Coronary artery (tissue), 2 donors: ENCODE data around the gene BSN.

Experiments used
- DNase-seq: peaks from one replicate; pipeline ENCODE4 v3.0.0-alpha.2; 2017; ENCODE audit warnings: low spot score
- H3K27ac ChIP-seq, 2 donors: fragments of 200-600 bp; sonication (generic); one replicate each; pipeline ENCODE4 v1.5.1; 2016 to 2019
- H3K4me3 ChIP-seq: fragments of 200-600 bp; sonication (generic); 2 replicates; pipeline ENCODE4 v1.5.1; 2016; ENCODE audit warnings: mild to moderate bottlenecking, moderate library complexity
- TF ChIP-seq, protein P1 (sequence below): fragments of 200-600 bp; sonication (generic); IDR thresholded peaks from one replicate; pipeline ENCODE4 v1.5.1; 2019; ENCODE audit warnings: antibody characterized with exemption

Gene BSN

DNA sequence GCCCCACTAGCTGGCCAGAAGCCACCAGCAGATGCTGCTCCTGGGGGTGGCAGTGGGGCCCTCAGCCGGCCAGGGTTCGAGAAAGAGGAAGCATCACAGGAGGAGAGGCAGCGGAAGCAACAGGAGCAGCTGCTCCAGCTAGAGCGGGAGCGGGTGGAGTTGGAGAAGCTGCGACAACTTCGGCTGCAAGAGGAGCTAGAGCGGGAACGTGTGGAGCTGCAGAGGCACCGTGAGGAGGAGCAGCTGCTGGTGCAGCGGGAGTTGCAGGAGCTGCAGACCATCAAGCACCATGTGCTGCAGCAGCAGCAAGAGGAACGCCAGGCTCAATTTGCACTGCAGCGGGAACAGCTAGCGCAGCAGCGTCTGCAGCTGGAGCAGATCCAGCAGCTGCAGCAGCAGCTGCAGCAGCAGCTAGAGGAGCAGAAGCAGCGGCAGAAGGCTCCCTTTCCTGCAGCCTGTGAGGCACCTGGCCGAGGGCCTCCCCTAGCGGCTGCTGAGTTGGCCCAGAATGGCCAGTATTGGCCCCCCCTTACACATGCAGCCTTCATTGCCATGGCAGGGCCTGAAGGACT, 102.3 kb downstream of the BSN start:
- no peak for DNase-seq
- no peak overlapping the region for H3K27ac ChIP-seq
- H3K4me3 ChIP-seq, result no peak overlapping the region
- TF ChIP-seq, protein P1, sequence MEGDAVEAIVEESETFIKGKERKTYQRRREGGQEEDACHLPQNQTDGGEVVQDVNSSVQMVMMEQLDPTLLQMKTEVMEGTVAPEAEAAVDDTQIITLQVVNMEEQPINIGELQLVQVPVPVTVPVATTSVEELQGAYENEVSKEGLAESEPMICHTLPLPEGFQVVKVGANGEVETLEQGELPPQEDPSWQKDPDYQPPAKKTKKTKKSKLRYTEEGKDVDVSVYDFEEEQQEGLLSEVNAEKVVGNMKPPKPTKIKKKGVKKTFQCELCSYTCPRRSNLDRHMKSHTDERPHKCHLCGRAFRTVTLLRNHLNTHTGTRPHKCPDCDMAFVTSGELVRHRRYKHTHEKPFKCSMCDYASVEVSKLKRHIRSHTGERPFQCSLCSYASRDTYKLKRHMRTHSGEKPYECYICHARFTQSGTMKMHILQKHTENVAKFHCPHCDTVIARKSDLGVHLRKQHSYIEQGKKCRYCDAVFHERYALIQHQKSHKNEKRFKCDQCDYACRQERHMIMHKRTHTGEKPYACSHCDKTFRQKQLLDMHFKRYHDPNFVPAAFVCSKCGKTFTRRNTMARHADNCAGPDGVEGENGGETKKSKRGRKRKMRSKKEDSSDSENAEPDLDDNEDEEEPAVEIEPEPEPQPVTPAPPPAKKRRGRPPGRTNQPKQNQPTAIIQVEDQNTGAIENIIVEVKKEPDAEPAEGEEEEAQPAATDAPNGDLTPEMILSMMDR, result no peak

DNA sequence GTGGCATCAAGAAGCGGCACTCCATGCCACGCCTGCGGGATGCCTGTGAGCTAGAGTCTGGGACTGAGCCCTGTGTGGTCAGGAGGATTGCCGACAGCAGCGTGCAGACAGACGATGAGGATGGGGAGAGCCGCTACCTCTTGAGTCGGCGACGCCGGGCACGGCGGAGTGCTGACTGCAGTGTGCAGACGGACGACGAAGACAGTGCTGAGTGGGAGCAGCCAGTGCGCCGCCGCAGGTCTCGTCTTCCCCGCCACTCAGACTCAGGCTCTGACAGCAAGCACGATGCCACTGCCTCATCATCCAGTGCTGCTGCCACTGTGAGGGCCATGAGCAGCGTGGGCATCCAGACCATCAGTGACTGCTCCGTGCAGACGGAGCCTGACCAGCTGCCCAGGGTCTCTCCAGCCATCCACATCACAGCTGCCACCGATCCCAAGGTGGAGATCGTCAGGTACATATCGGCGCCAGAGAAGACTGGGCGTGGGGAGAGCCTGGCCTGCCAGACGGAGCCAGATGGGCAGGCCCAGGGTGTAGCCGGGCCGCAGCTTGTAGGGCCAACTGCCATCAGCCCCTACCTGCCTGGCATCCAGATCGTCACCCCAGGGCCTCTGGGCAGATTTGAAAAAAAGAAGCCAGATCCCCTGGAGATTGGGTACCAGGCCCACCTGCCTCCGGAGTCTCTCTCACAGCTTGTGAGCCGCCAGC, 103.1 kb downstream of the BSN start:
- no peak for DNase-seq
- no peak overlapping the region for H3K27ac ChIP-seq
- no peak overlapping the region for H3K4me3 ChIP-seq
- TF ChIP-seq, protein P1, result no peak

DNA sequence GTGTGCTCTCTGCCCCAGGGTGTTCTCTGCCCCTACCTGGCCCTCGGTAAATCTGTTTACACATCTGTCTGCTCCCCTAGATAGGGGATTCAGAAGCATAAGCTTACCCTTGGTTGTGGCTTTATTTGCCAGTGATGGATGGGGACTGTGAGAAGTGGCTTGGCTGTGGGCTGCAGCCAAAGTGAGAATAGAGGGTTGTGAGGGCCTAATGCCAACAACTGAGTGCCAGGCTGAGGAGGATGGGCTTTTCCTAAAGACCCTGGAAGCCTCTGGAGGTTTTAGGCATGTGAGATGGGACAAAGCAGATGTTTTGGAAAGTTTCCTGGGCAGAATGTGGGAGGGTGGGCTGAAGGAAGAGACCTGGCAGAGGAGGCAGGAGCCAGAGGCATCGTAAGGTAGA, 104.4 kb downstream of the BSN start:
- Histone ChIP-seq H3K4me3 (no peak overlapping the region), H3K27ac (no peak overlapping the region)
- no peak for DNase-seq
- TF ChIP-seq, protein P1, result no peak

DNA sequence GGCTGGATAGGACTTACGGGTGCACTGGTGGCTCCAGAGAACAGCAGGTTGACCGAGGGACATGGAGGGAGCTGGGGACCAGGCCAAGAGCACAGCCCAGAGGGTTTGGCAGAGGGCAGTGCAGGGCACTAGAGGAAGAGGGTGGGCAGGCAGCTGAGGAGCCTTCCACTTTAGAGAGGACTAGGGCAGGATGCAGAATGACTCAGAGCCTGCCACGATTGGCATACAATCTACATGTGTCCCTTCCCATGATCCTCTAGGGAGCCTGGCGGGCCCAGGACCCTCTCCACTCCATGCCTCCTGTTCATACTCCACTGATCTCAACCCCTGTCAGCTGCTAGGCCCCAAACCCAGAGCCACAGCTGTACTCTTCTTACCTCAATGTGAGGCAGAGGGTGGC, 105.5 kb downstream of the BSN start:
- no peak for DNase-seq
- Histone ChIP-seq H3K4me3 (no peak overlapping the region), H3K27ac (no peak overlapping the region)
- TF ChIP-seq, protein P1, result no peak

DNA sequence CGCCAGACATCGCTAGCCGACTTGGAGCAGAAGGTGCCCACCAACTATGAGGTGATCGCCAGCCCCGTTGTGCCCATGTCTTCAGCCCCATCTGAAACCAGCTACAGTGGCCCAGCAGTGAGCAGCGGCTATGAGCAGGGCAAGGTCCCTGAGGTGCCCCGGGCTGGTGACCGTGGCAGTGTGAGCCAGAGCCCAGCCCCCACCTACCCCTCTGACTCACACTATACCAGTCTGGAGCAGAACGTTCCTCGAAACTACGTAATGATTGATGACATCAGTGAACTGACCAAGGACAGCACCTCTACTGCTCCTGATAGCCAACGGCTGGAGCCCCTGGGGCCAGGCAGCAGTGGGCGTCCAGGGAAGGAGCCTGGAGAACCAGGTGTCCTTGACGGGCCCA, 107.0 kb downstream of the BSN start:
- TF ChIP-seq, protein P1, result no peak
- Histone ChIP-seq H3K27ac (no peak overlapping the region), H3K4me3 (no peak overlapping the region)
- DNase-seq, result no peak

DNA sequence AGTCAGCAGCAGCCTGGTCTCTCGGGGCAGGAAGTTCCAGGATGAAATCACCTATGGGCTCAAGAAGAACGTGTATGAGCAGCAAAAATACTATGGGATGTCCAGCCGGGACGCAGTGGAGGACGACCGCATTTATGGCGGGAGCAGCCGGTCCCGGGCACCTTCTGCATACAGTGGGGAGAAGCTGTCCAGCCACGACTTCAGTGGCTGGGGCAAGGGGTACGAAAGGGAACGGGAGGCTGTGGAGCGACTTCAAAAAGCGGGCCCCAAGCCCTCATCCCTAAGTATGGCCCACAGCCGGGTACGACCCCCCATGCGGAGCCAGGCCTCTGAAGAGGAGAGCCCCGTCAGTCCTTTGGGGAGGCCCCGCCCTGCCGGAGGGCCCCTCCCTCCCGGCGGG, 107.7 kb downstream of the BSN start:
- no peak for DNase-seq
- no peak overlapping the region for H3K27ac ChIP-seq
- TF ChIP-seq, protein P1, result no peak
- H3K4me3 ChIP-seq, result no peak overlapping the region
